OCI-LY1 (cell line): ENCODE measurements around the gene DENND1A.

Experiments used
- H2AFZ ChIP-seq: fragments of 200-600 bp; sonication (generic), shearing (Covaris generic); 2 replicates; pipeline ENCODE4 v1.6.0; 2014; ENCODE audit warnings: antibody characterized with exemption, mild to moderate bottlenecking, low read length
- H3F3A ChIP-seq: fragments of 200-600 bp; sonication (generic), shearing (Covaris generic); 2 replicates; pipeline ENCODE4 v1.6.0; 2014; ENCODE audit warnings: mild to moderate bottlenecking, antibody characterized with exemption, low read length, moderate library complexity; ENCODE audit not compliant: insufficient read depth
- H3K27ac ChIP-seq: fragments of 200-600 bp; sonication (generic); 2 replicates; pipeline ENCODE4 v1.5.1; 2014; ENCODE audit warnings: low read length, mixed run types, mild to moderate bottlenecking, low read depth; ENCODE audit not compliant: poor library complexity, severe bottlenecking
- H3K27me3 ChIP-seq: fragments of 200-600 bp; sonication (generic); 2 replicates; pipeline ENCODE4 v1.6.0; 2014; ENCODE audit warnings: antibody characterized with exemption, mild to moderate bottlenecking, low read length, moderate library complexity; ENCODE audit not compliant: insufficient read depth
- H3K36me3 ChIP-seq: fragments of 200-600 bp; sonication (generic); 2 replicates; pipeline ENCODE4 v1.6.1; 2014; ENCODE audit warnings: mild to moderate bottlenecking, antibody characterized with exemption, low read length, moderate library complexity, mixed read lengths; ENCODE audit not compliant: insufficient read depth
- H3K4me1 ChIP-seq: fragments of 200-600 bp; sonication (generic); 2 replicates; pipeline ENCODE4 v1.5.1; 2014; ENCODE audit warnings: mild to moderate bottlenecking, low read length, moderate library complexity; ENCODE audit not compliant: insufficient read depth, severe bottlenecking
- H3K4me2 ChIP-seq: fragments of 200-600 bp; sonication (generic), shearing (Covaris generic); 2 replicates; pipeline ENCODE4 v1.6.1; 2014; ENCODE audit warnings: low read length
- H3K4me3 ChIP-seq: fragments of 200-600 bp; sonication (generic); 2 replicates; pipeline ENCODE4 v1.5.1; 2014; ENCODE audit warnings: low read length, low read depth, mild to moderate bottlenecking, mixed read lengths; ENCODE audit not compliant: poor library complexity, severe bottlenecking
- H3K79me2 ChIP-seq: fragments of 200-600 bp; shearing (Covaris generic); 2 replicates; pipeline ENCODE4 v1.6.1; 2016; ENCODE audit warnings: mixed run types, low read length, mixed read lengths; ENCODE audit not compliant: insufficient read depth
- H3K9ac ChIP-seq: fragments of 200-600 bp; sonication (generic), shearing (Covaris generic); 2 replicates; pipeline ENCODE4 v1.6.1; 2014; ENCODE audit warnings: mild to moderate bottlenecking, low read length, mixed read lengths
- H3K9me2 ChIP-seq: fragments of 200-600 bp; sonication (generic), shearing (Covaris generic); 2 replicates; pipeline ENCODE4 v1.6.1; 2014; ENCODE audit warnings: low read depth, mild to moderate bottlenecking, low read length, mixed read lengths
- H3K9me3 ChIP-seq: fragments of 200-600 bp; shearing (Covaris generic); 2 replicates; pipeline ENCODE4 v1.6.1; 2014; ENCODE audit warnings: low read length, mixed read lengths
- H4K20me1 ChIP-seq: fragments of 200-600 bp; sonication (generic), shearing (Covaris generic); 2 replicates; pipeline ENCODE4 v1.6.0; 2016; ENCODE audit warnings: mild to moderate bottlenecking, low read length; ENCODE audit not compliant: insufficient read depth
- EZH2 ChIP-seq: fragments of 200-600 bp; sonication (generic), shearing (Covaris generic); IDR thresholded peaks from 2 replicates; pipeline ENCODE4 v1.8.0; 2017; ENCODE audit warnings: borderline replicate concordance, mixed run types, mild to moderate bottlenecking, antibody characterized with exemption, low read length, moderate library complexity, mixed read lengths
- TF ChIP-seq, protein P1 (sequence below): fragments of 200-600 bp; sonication (generic), shearing (Covaris generic); IDR thresholded peaks from 2 replicates; pipeline ENCODE4 v1.5.1; 2017; ENCODE audit warnings: mild to moderate bottlenecking, antibody characterized with exemption, low read length, moderate library complexity, mixed read lengths

DENND1A gene

DNA sequence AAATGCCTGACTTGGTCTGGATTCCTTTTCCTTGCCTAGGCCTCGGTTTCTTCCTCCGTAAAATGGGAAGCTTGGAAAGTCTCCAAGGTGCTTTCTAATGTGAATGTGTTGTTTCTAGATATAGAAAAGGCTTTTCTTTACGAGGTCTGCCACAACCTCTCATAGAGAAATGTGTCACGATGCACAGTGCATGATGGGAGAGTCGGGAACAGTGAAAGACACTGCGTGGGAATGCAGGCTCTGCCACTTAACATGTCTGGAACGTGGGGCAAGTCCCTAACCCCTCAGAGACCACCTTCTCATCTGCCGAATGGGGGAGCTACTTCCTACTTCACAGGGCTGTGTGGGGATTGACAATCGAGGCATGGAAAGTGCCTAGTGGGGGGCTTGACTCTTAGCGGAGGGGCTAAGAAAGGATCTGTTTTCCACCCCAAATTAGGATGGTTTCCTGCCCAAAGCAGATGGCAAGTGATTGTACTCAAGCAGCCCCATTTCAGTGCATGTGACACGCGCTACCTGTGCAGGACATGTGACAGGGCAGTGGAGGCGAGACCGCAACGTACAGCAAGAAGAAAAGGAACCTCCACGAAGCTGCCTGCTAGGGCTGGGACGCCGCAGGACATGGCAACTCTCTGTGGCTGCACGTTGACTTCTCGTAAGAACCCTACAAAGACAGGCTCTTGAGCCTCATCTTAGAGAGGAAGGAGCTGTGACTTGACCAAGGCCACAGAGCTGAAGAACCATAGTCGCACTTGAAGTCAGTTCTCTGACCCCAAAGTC lies 458.7 kb downstream of the DENND1A start:
- no peaks in the 10 kb centered on the region for H3K27me3 ChIP-seq
- H2AFZ ChIP-seq, result no peak overlapping the region
- H3K4me1 ChIP-seq, result peaks cover 25% of the 10 kb centered on the region
- no peaks in the 10 kb centered on the region for H3K79me2 ChIP-seq
- no peaks in the 10 kb centered on the region for H3K9me2 ChIP-seq
- H3K4me2 ChIP-seq, result no peak overlapping the region
- no peaks in the 10 kb centered on the region for H4K20me1 ChIP-seq
- no peaks in the 10 kb centered on the region for H3K36me3 ChIP-seq
- TF ChIP-seq, protein P1, sequence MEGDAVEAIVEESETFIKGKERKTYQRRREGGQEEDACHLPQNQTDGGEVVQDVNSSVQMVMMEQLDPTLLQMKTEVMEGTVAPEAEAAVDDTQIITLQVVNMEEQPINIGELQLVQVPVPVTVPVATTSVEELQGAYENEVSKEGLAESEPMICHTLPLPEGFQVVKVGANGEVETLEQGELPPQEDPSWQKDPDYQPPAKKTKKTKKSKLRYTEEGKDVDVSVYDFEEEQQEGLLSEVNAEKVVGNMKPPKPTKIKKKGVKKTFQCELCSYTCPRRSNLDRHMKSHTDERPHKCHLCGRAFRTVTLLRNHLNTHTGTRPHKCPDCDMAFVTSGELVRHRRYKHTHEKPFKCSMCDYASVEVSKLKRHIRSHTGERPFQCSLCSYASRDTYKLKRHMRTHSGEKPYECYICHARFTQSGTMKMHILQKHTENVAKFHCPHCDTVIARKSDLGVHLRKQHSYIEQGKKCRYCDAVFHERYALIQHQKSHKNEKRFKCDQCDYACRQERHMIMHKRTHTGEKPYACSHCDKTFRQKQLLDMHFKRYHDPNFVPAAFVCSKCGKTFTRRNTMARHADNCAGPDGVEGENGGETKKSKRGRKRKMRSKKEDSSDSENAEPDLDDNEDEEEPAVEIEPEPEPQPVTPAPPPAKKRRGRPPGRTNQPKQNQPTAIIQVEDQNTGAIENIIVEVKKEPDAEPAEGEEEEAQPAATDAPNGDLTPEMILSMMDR, result no peak
- TF ChIP-seq EZH2, result no peak
- H3K9me3 ChIP-seq, result no peaks in the 10 kb centered on the region
- H3K9ac ChIP-seq, result no peak overlapping the region
- H3F3A ChIP-seq, result no peaks in the 10 kb centered on the region
- no peak overlapping the region for H3K27ac ChIP-seq
- no peak overlapping the region for H3K4me3 ChIP-seq

DNA sequence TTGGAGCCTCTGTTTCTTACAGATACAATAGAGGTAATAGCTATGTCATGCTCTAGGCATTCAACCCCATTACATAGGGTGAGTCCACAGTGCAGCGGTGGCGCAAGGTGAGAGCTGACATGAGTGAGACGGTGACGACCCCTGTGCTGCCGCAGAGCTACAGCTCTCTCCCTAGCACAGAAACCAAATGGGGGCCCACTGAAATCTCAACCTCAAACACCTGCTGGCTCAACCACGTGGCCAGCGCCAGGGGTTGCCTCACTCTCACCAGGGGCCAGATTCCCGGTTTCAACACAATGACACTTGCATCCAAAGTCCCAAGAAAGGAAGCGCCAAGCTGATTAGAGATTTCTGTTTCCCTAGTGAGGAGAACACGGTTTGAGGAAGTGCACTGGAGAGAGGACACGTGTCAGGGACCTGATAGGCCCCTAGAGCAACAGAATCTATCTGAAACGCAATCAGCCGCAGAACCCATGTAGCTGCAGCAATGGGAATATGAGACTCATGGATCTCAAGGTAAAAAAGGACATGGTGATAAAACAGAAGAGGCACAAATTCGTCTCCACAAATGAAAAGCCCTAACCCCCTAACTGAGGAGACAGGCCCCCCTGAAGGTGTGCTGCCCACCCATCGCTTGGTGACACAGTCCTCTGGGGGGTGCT lies 459.7 kb downstream of the DENND1A start:
- Histone ChIP-seq H3K9ac (no peak overlapping the region), H3K4me1 (peaks cover 17% of the 10 kb centered on the region), H3K27ac (no peak overlapping the region)

DNA sequence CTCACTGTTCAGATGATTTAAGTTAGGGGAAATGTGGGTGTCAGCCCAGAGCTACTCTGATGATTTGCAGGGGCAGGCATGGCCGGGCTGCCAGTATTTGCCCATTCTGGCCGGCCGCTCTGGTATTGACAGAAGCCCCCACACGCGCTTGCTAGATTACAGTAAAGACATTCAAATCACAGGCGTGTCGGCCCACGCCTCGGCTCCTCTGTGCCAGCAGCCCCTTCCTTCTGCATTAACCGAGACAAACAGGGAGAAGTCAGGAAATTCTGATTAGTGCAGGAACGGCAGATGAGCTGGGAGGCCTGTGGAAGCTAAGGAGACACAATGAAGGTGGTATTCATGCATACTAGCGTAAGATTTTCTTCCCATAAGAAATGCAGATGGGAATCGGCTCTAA lies 460.6 kb downstream of the DENND1A start:
- no peak overlapping the region for H3K27ac ChIP-seq
- no peak overlapping the region for H3K9ac ChIP-seq
- no peaks in the 10 kb centered on the region for H3K27me3 ChIP-seq
- no peaks in the 10 kb centered on the region for H3F3A ChIP-seq
- no peaks in the 10 kb centered on the region for H3K79me2 ChIP-seq
- no peaks in the 10 kb centered on the region for H3K9me2 ChIP-seq
- H2AFZ ChIP-seq, result no peak overlapping the region
- H3K4me1 ChIP-seq, result peaks cover 10% of the 10 kb centered on the region
- H3K4me2 ChIP-seq, result no peak overlapping the region
- TF ChIP-seq, protein P1, result no peak
- TF ChIP-seq EZH2, result no peak
- no peaks in the 10 kb centered on the region for H4K20me1 ChIP-seq
- no peaks in the 10 kb centered on the region for H3K36me3 ChIP-seq
- H3K9me3 ChIP-seq, result no peaks in the 10 kb centered on the region
- H3K4me3 ChIP-seq, result no peak overlapping the region

More for the DNA sequence above, 459.7 kb downstream of the DENND1A start:
- Histone ChIP-seq H3F3A (no peaks in the 10 kb centered on the region), H3K4me3 (no peak overlapping the region), H4K20me1 (no peaks in the 10 kb centered on the region), H3K36me3 (no peaks in the 10 kb centered on the region), H3K9me3 (no peaks in the 10 kb centered on the region), H2AFZ (no peak overlapping the region), H3K4me2 (no peak overlapping the region), H3K27me3 (no peaks in the 10 kb centered on the region), H3K9me2 (no peaks in the 10 kb centered on the region), H3K79me2 (no peaks in the 10 kb centered on the region)
- TF ChIP-seq, protein P1, result no peak
- no peak for TF ChIP-seq EZH2
